Naive thymus-derived CD8-positive, alpha-beta T cell (primary cell): ENCODE results near the gene CEACAM21. TPM values are rescaled to one million over a fixed set of nuclear protein-coding genes. Genes with fewer than 3 reads are reported as not detected.
A peak's percentile ranks its signal among the peaks of the same experiment; 100 is the strongest.

Experiments
- ATAC-seq, 2 donors: fragments of 150-1000 bp; cut with Tn5 transposase in 1 of 2; sonication (Bioruptor Pico), chemical (Tn5 transposase) in 1 of 2; 1 replicate in 1 of 2; 2 replicates in 1 of 2; pipeline ENCODE4 v1.10.0; 2021; ENCODE audit warnings: mild to moderate bottlenecking in 2 of 2, moderate library complexity in 2 of 2
- POLR2A ChIA-PET: fragments of 350-600 bp; sonication (Branson Sonifier 250); formaldehyde crosslinking; loops from one replicate; lab custom pipeline; 2021; ENCODE audit warnings: antibody characterized with exemption; lab: Charles Lee
- DNase-seq, 10 donors: peaks; one replicate each; pipeline versions ENCODE4 v3.0.0 to v3.0.0-alpha.2; 2020 to 2022
- H3K27ac Mint-ChIP-seq, 10 donors: one replicate each; pipeline ENCODE4 v1.8.0; 2020 to 2022; ENCODE audit warnings: mild to moderate bottlenecking in 10 of 10, mixed read lengths in 10 of 10, moderate library complexity in 4 of 10, inconsistent platforms in 1 of 10
- H3K27me3 Mint-ChIP-seq, 5 donors: one replicate each; pipeline ENCODE4 v1.8.0; 2021 to 2022; ENCODE audit warnings: mixed read lengths in 5 of 5
- H3K36me3 Mint-ChIP-seq, 3 donors: one replicate each; pipeline ENCODE4 v1.8.0; 2020 to 2022; ENCODE audit warnings: mixed read lengths in 3 of 3, mild to moderate bottlenecking in 2 of 3, inconsistent platforms in 1 of 3
- H3K4me1 Mint-ChIP-seq, 4 donors: one replicate each; pipeline ENCODE4 v1.8.0; 2021 to 2022; ENCODE audit warnings: mixed read lengths in 4 of 4
- H3K4me3 Mint-ChIP-seq, 10 donors: one replicate each; pipeline ENCODE4 v1.8.0; 2020 to 2022; ENCODE audit warnings: mild to moderate bottlenecking in 10 of 10, mixed read lengths in 10 of 10, moderate library complexity in 6 of 10, inconsistent platforms in 1 of 10
- H3K9me3 Mint-ChIP-seq, 9 donors: one replicate each; pipeline ENCODE4 v1.8.0; 2020 to 2022; ENCODE audit warnings: mixed read lengths in 9 of 9, mild to moderate bottlenecking in 3 of 9, inconsistent platforms in 1 of 9, moderate library complexity in 1 of 9
- polyA plus RNA-seq, 3 donors: library from polyadenylated mRNA; unstranded; fragments of 300-500 nt; fragmentation: Illumina TruSeq; gene quantifications; one replicate each; pipeline ENCODE4 v1.2.3, GENCODE V29; 2021
- total RNA-seq, 8 experiments: library from RNA in 2 of 8; stranded (reverse) in 2 of 8; gene quantifications; one replicate each; pipeline ENCODE4 v1.2.3 and lab custom pipeline; 2021 to 2026

CEACAM21 gene
- total and polyA plus RNA-seq, 5 experiments from 2014 or later: 16.7 to 59.1 (median 44.2) TPM

GRCh38 chr19:41623360-41623759 is 47.4 kb downstream of the CEACAM21 start:
- no peaks in the 10 kb centered on the region for H3K9me3 Mint-ChIP-seq
- H3K36me3 Mint-ChIP-seq: no peaks in the 10 kb centered on the region
- no peak for ATAC-seq
- no peak for DNase-seq
- H3K27me3 Mint-ChIP-seq: peaks cover 2 to 33% (median 19%) of the 10 kb centered on the region in 5 donors
- H3K27ac Mint-ChIP-seq: no peak overlapping the region
- H3K4me3 Mint-ChIP-seq: no peak overlapping the region
- H3K4me1 Mint-ChIP-seq: peaks cover 0 to 3% (median 1%) of the 10 kb centered on the region in 4 donors
- POLR2A ChIA-PET: no interaction called here

GRCh38 chr19:41624515-41624914 is 48.5 kb downstream of the CEACAM21 start:
- H3K27me3 Mint-ChIP-seq: peaks cover 6 to 38% (median 19%) of the 10 kb centered on the region in 5 donors
- DNase-seq: no peak
- no peak overlapping the region for H3K27ac Mint-ChIP-seq
- peaks cover 0 to 3% (median 1%) of the 10 kb centered on the region in 4 donors for H3K4me1 Mint-ChIP-seq
- H3K36me3 Mint-ChIP-seq: no peaks in the 10 kb centered on the region
- H3K4me3 Mint-ChIP-seq: no peak overlapping the region
- no peak for ATAC-seq
- POLR2A ChIA-PET: no interaction called here
- H3K9me3 Mint-ChIP-seq: no peaks in the 10 kb centered on the region

GRCh38 chr19:41624937-41625336 is 49.0 kb downstream of the CEACAM21 start:
- Mint-ChIP-seq H3K4me1 (peaks cover 0 to 3% (median 1%) of the 10 kb centered on the region in 4 donors), H3K9me3 (peaks cover 0 to 3% (median 1%) of the 10 kb centered on the region in 9 donors), H3K4me3 (no peak overlapping the region), H3K36me3 (peaks cover 0 to under 1% (median 0%) of the 10 kb centered on the region in 3 donors), H3K27me3 (peaks cover 6 to 38% (median 19%) of the 10 kb centered on the region in 5 donors), H3K27ac (no peak overlapping the region)
- DNase-seq (no peak), ATAC-seq (no peak)
- POLR2A ChIA-PET: no interaction called here

GRCh38 chr19:41626278-41626677 is 50.3 kb downstream of the CEACAM21 start:
- ATAC-seq: no peak
- H3K27ac Mint-ChIP-seq: peak overlapping the region in 1 of 10 donors; percentile 48
- no peak overlapping the region for H3K4me3 Mint-ChIP-seq
- peaks cover 6 to 42% (median 19%) of the 10 kb centered on the region in 5 donors for H3K27me3 Mint-ChIP-seq
- peaks cover 0 to 16% (median 11%) of the 10 kb centered on the region in 9 donors for H3K9me3 Mint-ChIP-seq
- H3K4me1 Mint-ChIP-seq: peaks cover 0 to 3% (median 1%) of the 10 kb centered on the region in 4 donors
- peaks cover 0 to 10% (median 0%) of the 10 kb centered on the region in 3 donors for H3K36me3 Mint-ChIP-seq
- POLR2A ChIA-PET: no interaction called here
- no peak for DNase-seq

GRCh38 chr19:41626877-41627276 is 50.9 kb downstream of the CEACAM21 start, which contains the start of gene CEACAM4:
CEACAM4 (minus strand) TSS chr19:41627074; CDS start chr19:41626963, 111 bp downstream.
- DNase-seq (no peak), ATAC-seq (no peak)
- H3K9me3 Mint-ChIP-seq: peaks cover 0 to 22% (median 13%) of the 10 kb centered on the region in 9 donors
- POLR2A ChIA-PET: no interaction called here
- peak within 1 kb of the TSS in 1 of 10 donors; percentile 50 for H3K4me3 Mint-ChIP-seq
- H3K27ac Mint-ChIP-seq: peak within 1 kb of the TSS in 2 of 10 donors; percentile 45 to 48
- H3K27me3 Mint-ChIP-seq: peaks cover 6 to 42% (median 21%) of the 10 kb centered on the region in 5 donors
- peaks cover 0 to 14% (median 0%) of the 10 kb centered on the region in 3 donors for H3K36me3 Mint-ChIP-seq
- peaks cover 0 to 3% (median 1%) of the 10 kb centered on the region in 4 donors for H3K4me1 Mint-ChIP-seq

GRCh38 chr19:41627966-41628675 is 52.2 kb downstream of the CEACAM21 start:
- Mint-ChIP-seq H3K4me3 (no peak overlapping the region), H3K27me3 (peaks cover 6 to 42% (median 24%) of the 10 kb centered on the region in 5 donors), H3K36me3 (peaks cover 0 to 14% (median 0%) of the 10 kb centered on the region in 3 donors), H3K4me1 (peaks cover 0 to 3% (median under 1%) of the 10 kb centered on the region in 4 donors), H3K27ac (no peak overlapping the region), H3K9me3 (peaks cover 0 to 32% (median 13%) of the 10 kb centered on the region in 9 donors)
- DNase-seq: no peak
- POLR2A ChIA-PET: no interaction called here
- ATAC-seq: no peak

Other genes starting within 250 kb of the CEACAM21 start
- 10 to 100 TPM; 83.6 to 85.6 TPM for gene TGFB1, start 222.2 kb upstream of the CEACAM21 start, total RNA-seq
- 10 to 100 TPM; 30.5 to 45.4 (median 34.5) TPM for gene TGFB1, start 222.2 kb upstream of the CEACAM21 start, polyA plus RNA-seq
- gene B9D2, start 212.0 kb upstream of the CEACAM21 start, total RNA-seq: 10 to 100 TPM; 15.0 to 17.3 TPM
- 10 to 100 TPM; 12.6 to 20.9 (median 19.8) TPM for gene B9D2, start 212.0 kb upstream of the CEACAM21 start, polyA plus RNA-seq
- gene TMEM91, start 199.6 kb upstream of the CEACAM21 start, total RNA-seq: 1 to 10 TPM; 9.9 TPM
- 1 to 10 TPM; 3.6 to 8.3 (median 5.0) TPM for gene TMEM91, start 199.6 kb upstream of the CEACAM21 start, polyA plus RNA-seq
- gene EXOSC5, start 178.8 kb upstream of the CEACAM21 start, total RNA-seq: 10 to 100 TPM; 18.3 to 22.9 TPM
- 10 to 100 TPM; 69.0 to 88.0 (median 84.8) TPM for gene EXOSC5, start 178.8 kb upstream of the CEACAM21 start, polyA plus RNA-seq
- 10 to 100 TPM; 15.9 to 18.7 TPM for gene BCKDHA, start 178.3 kb upstream of the CEACAM21 start, total RNA-seq
- 10 to 100 TPM; 51.8 to 67.3 (median 53.8) TPM for gene BCKDHA, start 178.3 kb upstream of the CEACAM21 start, polyA plus RNA-seq
- under 1 TPM; 0.39 to 0.41 TPM for gene B3GNT8, start 148.8 kb upstream of the CEACAM21 start, total RNA-seq
- gene B3GNT8, start 148.8 kb upstream of the CEACAM21 start, polyA plus RNA-seq: 1 to 10 TPM in 1 of 3 donors, under 1 TPM in 2; 0.33 to 1.1 (median 0.89) TPM
- gene DMAC2, start 136.3 kb upstream of the CEACAM21 start, total RNA-seq: 10 to 100 TPM; 26.2 to 28.7 TPM
- gene DMAC2, start 136.3 kb upstream of the CEACAM21 start, polyA plus RNA-seq: 10 to 100 TPM; 50.6 to 53.7 (median 52.4) TPM
- gene ERICH4, start 133.0 kb upstream of the CEACAM21 start, total RNA-seq: not detected
- not detected for gene ERICH4, start 133.0 kb upstream of the CEACAM21 start, polyA plus RNA-seq
- gene CEACAM4, start 50.9 kb downstream of the CEACAM21 start, total RNA-seq: not detected
- gene CEACAM4, start 50.9 kb downstream of the CEACAM21 start, polyA plus RNA-seq: not detected
- gene CEACAM7, start 112.1 kb downstream of the CEACAM21 start, total RNA-seq: not detected
- not detected for gene CEACAM7, start 112.1 kb downstream of the CEACAM21 start, polyA plus RNA-seq
- not detected for gene CEACAM5, start 132.5 kb downstream of the CEACAM21 start, total RNA-seq
- not detected for gene CEACAM5, start 132.5 kb downstream of the CEACAM21 start, polyA plus RNA-seq
- not detected for gene CEACAM6, start 179.4 kb downstream of the CEACAM21 start, total RNA-seq
- gene CEACAM6, start 179.4 kb downstream of the CEACAM21 start, polyA plus RNA-seq: not detected
- gene CEACAM3, start 220.4 kb downstream of the CEACAM21 start, total RNA-seq: not detected
- gene CEACAM3, start 220.4 kb downstream of the CEACAM21 start, polyA plus RNA-seq: not detected